ENCODE measurements around the gene TRIM66.

- TF ChIP-seq SUZ12 (IDR thresholded peaks at IDR 0.05; ENCODE audit: extremely low read depth, insufficient read depth, insufficient read length) = no peak
- no peak for TF ChIP-seq ZNF274 (IDR thresholded peaks at IDR 0.05; ENCODE audit: low read depth, low read length)
These were observed 85.9 kb downstream of the TRIM66 start for GRCh38 chr11:8596504-8597046.
